Type B pancreatic cell (in vitro differentiated cells): ENCODE measurements around the gene PRKG1. TPM values are rescaled to one million over a fixed set of nuclear protein-coding genes. Genes with fewer than 3 reads are reported as not detected.
"Not testable (repeated sequence)": the region's sequence is repeated elsewhere in the genome, so short reads cannot be mapped to it uniquely, and the experiment has no call there.

Experiments
- DNase-seq: peaks from one replicate; pipeline ENCODE4 v3.0.0; 2021; ENCODE audit warnings: mixed read lengths; ENCODE audit not compliant: unreplicated experiment; ENCODE audit errors: extremely low spot score
- H3K27ac Mint-ChIP-seq: 2 replicates; pipeline ENCODE4 v1.8.0; 2021; ENCODE audit warnings: mild to moderate bottlenecking, mixed read lengths
- H3K27me3 Mint-ChIP-seq: 2 replicates; pipeline ENCODE4 v1.8.0; 2021; ENCODE audit warnings: mixed read lengths
- H3K36me3 Mint-ChIP-seq: 2 replicates; pipeline ENCODE4 v1.8.0; 2021; ENCODE audit warnings: mixed read lengths
- H3K4me1 Mint-ChIP-seq: one replicate; pipeline ENCODE4 v1.8.0; 2021; ENCODE audit warnings: mixed read lengths; ENCODE audit not compliant: unreplicated experiment
- H3K4me3 Mint-ChIP-seq: 2 replicates; pipeline ENCODE4 v1.8.0; 2021; ENCODE audit warnings: mild to moderate bottlenecking, mixed read lengths
- H3K9me3 Mint-ChIP-seq: 2 replicates; pipeline ENCODE4 v1.8.0; 2021; ENCODE audit warnings: mixed read lengths
- CTCF ChIP-seq: fragments of 200-600 bp; sonication (generic); conservative IDR thresholded peaks from 2 replicates; pipeline ENCODE4 v1.5.0; 2021; ENCODE audit warnings: antibody characterized with exemption, mild to moderate bottlenecking
- total RNA-seq: library from RNA; stranded (reverse); gene quantifications from 2 replicates; pipeline ENCODE4 v1.2.1, GENCODE V29; 2021; ENCODE audit warnings: low replicate concordance

PRKG1 gene
- total RNA-seq, 1 donor from 2014 or later: 12.3 TPM

- Mint-ChIP-seq H3K4me3 (no peak overlapping the region), H3K27ac (no peak overlapping the region), H3K9me3 (no peaks in the 10 kb centered on the region), H3K4me1 (no peaks in the 10 kb centered on the region), H3K36me3 (no peaks in the 10 kb centered on the region), H3K27me3 (no peaks in the 10 kb centered on the region)
- no peak for DNase-seq
- no peak for TF ChIP-seq CTCF
Measured at GRCh38 chr10:52226197-52226847, 1152.0 kb downstream of the PRKG1 start.

- H3K27ac Mint-ChIP-seq: no peak overlapping the region
- H3K27me3 Mint-ChIP-seq: no peaks in the 10 kb centered on the region
- H3K36me3 Mint-ChIP-seq: no peaks in the 10 kb centered on the region
- H3K4me1 Mint-ChIP-seq: peaks cover 10% of the 10 kb centered on the region
- H3K4me3 Mint-ChIP-seq: no peak overlapping the region
- no peak for DNase-seq
- TF ChIP-seq CTCF: no peak
- H3K9me3 Mint-ChIP-seq: no peaks in the 10 kb centered on the region
Measured at GRCh38 chr10:52228556-52228955, 1154.3 kb downstream of the PRKG1 start.

GRCh38 chr10:52229291-52229931, 1155.1 kb downstream of the PRKG1 start:
- TF ChIP-seq CTCF: no peak
- peaks cover 10% of the 10 kb centered on the region for H3K4me1 Mint-ChIP-seq
- H3K36me3 Mint-ChIP-seq: no peaks in the 10 kb centered on the region
- H3K4me3 Mint-ChIP-seq: no peak overlapping the region
- H3K9me3 Mint-ChIP-seq: no peaks in the 10 kb centered on the region
- no peak for DNase-seq
- H3K27me3 Mint-ChIP-seq: no peaks in the 10 kb centered on the region
- H3K27ac Mint-ChIP-seq: no peak overlapping the region

GRCh38 chr10:52232561-52233350, 1158.5 kb downstream of the PRKG1 start:
- no peaks in the 10 kb centered on the region for H3K9me3 Mint-ChIP-seq
- H3K27me3 Mint-ChIP-seq: no peaks in the 10 kb centered on the region
- peaks cover 10% of the 10 kb centered on the region for H3K4me1 Mint-ChIP-seq
- H3K27ac Mint-ChIP-seq: peak overlapping the region; percentile 78
- no peak for DNase-seq
- H3K36me3 Mint-ChIP-seq: no peaks in the 10 kb centered on the region
- peak overlapping the region; percentile 82 for H3K4me3 Mint-ChIP-seq
- no peak for TF ChIP-seq CTCF

GRCh38 chr10:52233351-52233991, 1159.2 kb downstream of the PRKG1 start:
- DNase-seq, H3K36me3 Mint-ChIP-seq, H3K9me3 Mint-ChIP-seq, H3K4me1 Mint-ChIP-seq, H3K27me3 Mint-ChIP-seq: not testable (repeated sequence)
- Mint-ChIP-seq H3K4me3 (peak overlapping the region; percentile 82), H3K27ac (peak overlapping the region; percentile 78)
